MV-4-11 (cell line): Measurements from ENCODE around the gene CD22.

Source experiments
- DNase-seq: peaks from one replicate; lab custom pipeline; 2025; lab: John Stamatoyannopoulos, UW

The CD22 gene

GRCh38 chr19:35388277-35389054 is 59.5 kb downstream of the CD22 start:
- no peak for DNase-seq

GRCh38 chr19:35389192-35389861 is 60.3 kb downstream of the CD22 start:
- DNase-seq = peak; percentile 7

GRCh38 chr19:35392742-35393715 is 64.0 kb downstream of the CD22 start:
- peak; percentile 23 for DNase-seq

- DNase-seq = peak; percentile 65
These were observed 66.6 kb downstream of the CD22 start for GRCh38 chr19:35395382-35396199.

GRCh38 chr19:35396240-35396885 is 67.4 kb downstream of the CD22 start:
- peak; percentile 47 for DNase-seq
